Dendritic cell treated with granulocyte-macrophage colony-stimulating factor and Interleukin-4, amounts not matched to agents 40 ng/mL and 50 ng/mL, for 4 days (primary cell): ENCODE data around the gene CATSPERB.
"Not testable (repeated sequence)": the region's sequence is repeated elsewhere in the genome, so short reads cannot be mapped to it uniquely, and the experiment has no call there.

Source experiments
- H3K27ac Mint-ChIP-seq: one replicate; pipeline ENCODE4 v1.8.0; 2022; ENCODE audit warnings: mild to moderate bottlenecking, mixed read lengths
- H3K27me3 Mint-ChIP-seq: one replicate; pipeline ENCODE4 v1.8.0; 2022; ENCODE audit warnings: mild to moderate bottlenecking, mixed read lengths
- H3K36me3 Mint-ChIP-seq: one replicate; pipeline ENCODE4 v1.8.0; 2022; ENCODE audit warnings: low read depth, mixed read lengths
- H3K4me1 Mint-ChIP-seq: one replicate; pipeline ENCODE4 v1.8.0; 2022; ENCODE audit warnings: low read depth, mixed read lengths
- H3K4me3 Mint-ChIP-seq: one replicate; pipeline ENCODE4 v1.8.0; 2022; ENCODE audit warnings: mild to moderate bottlenecking, moderate library complexity, mixed read lengths
- H3K9me3 Mint-ChIP-seq: one replicate; pipeline ENCODE4 v1.8.0; 2022; ENCODE audit warnings: mixed read lengths
- intact Hi-C: fragments of 100-400 bp; cut with micrococcal nuclease; formaldehyde crosslinking; loops from one replicate; pipeline ENCODE4 v1.15.0; 2022

Gene CATSPERB

DNA sequence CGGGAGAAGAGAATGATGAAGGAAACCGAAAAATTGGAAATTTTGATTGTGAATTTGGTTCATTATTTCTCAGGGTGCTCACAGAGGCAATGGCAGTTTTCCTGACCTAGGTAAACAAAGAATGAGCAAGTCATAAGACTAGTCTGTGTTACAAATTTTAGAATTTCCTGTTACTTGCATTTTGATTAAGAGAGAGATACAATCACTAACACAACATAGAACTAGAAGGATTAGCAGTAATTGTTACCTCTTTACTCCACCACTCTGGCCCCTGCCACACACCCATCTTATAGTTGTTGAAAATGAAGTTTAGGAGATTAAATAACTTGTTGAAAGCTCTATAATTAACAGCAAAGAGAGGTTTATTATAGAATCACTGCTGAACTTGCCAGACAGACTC is 62.0 kb downstream of the CATSPERB start:
- Mint-ChIP-seq H3K27me3 (no peaks in the 10 kb centered on the region), H3K36me3 (no peaks in the 10 kb centered on the region), H3K9me3 (no peaks in the 10 kb centered on the region), H3K4me3 (no peak overlapping the region), H3K4me1 (peaks cover 9% of the 10 kb centered on the region), H3K27ac (no peak overlapping the region)
- intact Hi-C loops, result no loop called here

DNA sequence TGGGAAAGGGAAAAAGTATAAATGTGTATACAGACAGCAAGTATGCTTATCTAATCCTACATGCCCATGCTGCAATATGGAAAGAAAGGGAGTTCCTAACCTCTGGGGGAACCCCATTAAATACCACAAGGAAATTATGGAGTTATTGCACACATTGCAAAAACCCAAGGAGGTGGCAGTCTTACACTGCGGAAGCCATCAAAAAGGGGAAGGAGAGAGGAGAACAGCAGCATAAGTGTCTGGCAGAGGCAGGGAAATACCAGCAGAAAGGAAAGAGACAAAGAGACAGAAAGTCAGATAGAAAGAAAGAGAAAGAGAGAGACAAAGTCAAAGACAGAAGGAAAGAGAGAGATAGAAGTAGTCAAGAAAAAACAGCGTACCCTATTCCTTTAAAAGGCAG is 64.8 kb downstream of the CATSPERB start:
- H3K27me3 Mint-ChIP-seq, H3K36me3 Mint-ChIP-seq, H3K9me3 Mint-ChIP-seq, intact Hi-C loops, H3K4me3 Mint-ChIP-seq: not testable (repeated sequence)
- Mint-ChIP-seq H3K27ac (peak overlapping the region; percentile 5), H3K4me1 (peaks cover 16% of the 10 kb centered on the region)

DNA sequence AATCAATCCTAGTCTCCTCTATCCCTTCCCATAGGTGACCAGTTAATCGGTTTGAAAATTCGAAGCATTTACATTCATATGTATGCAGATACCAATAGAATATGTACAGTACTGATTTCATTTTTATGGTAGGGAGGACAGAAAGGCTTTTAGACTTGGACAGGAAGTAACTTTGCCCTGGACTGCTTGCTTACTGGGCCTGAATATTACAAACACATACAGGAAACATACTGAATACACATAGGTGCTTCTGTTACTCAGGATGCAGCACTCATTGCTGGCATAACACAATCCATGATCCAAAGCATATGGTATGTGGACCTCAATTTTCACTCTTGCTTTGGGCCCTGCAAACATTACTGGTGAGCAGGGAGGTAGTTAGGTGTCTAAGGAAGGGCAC is 71.1 kb downstream of the CATSPERB start:
- no peaks in the 10 kb centered on the region for H3K36me3 Mint-ChIP-seq
- intact Hi-C loops, result no loop called here
- no peak overlapping the region for H3K4me3 Mint-ChIP-seq
- no peaks in the 10 kb centered on the region for H3K27me3 Mint-ChIP-seq
- H3K9me3 Mint-ChIP-seq, result no peaks in the 10 kb centered on the region
- H3K27ac Mint-ChIP-seq, result no peak overlapping the region
- H3K4me1 Mint-ChIP-seq, result peaks cover 6% of the 10 kb centered on the region

DNA sequence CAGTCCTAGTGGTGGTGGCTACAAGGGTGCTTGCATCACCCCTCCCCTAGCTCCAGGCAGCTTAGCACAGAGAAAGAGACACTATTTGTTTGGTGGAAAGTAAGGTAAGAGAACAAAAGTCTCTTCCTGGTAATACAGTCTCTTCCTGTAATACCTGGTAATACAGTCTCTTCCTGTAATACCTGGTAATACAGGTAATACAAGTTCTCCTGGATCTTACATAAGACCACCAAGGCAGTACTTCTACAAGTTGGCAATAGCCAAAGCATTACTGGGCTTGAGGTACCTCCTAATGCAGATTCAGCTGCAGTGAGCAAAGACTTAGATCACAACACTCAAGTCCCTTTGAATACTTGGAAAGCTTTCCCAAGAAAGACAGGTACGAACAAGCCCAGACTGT is 77.0 kb downstream of the CATSPERB start:
- H3K27ac Mint-ChIP-seq, result no peak overlapping the region
- no peaks in the 10 kb centered on the region for H3K4me1 Mint-ChIP-seq
- no peaks in the 10 kb centered on the region for H3K9me3 Mint-ChIP-seq
- no peaks in the 10 kb centered on the region for H3K36me3 Mint-ChIP-seq
- peaks cover 3% of the 10 kb centered on the region for H3K27me3 Mint-ChIP-seq
- intact Hi-C loops, result loop anchor here (5.0 kb wide), 1 partner anchor 342 kb away; no protein-coding TSS in a partner anchor
- no peak overlapping the region for H3K4me3 Mint-ChIP-seq

DNA sequence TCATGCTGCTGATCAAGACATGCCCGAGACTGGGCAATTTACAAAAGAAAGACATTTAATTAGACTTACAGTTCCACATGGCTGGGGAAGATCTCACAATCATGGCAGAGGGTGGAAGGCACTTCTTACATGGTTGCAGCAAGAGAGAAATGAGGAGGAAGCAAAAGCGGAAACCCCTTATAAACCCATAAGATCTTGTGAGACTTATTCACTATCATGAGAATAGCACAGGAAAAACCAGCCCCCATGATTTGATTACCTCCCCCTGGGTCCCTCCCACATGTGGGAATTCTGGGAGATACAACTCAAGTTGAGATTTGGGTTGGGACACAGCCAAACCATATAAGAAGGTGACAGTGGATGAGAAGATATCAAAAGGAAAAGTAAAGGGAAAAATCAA is 78.4 kb downstream of the CATSPERB start:
- Mint-ChIP-seq H3K4me3 (no peak overlapping the region), H3K9me3 (no peaks in the 10 kb centered on the region), H3K27ac (no peak overlapping the region), H3K27me3 (peaks cover 3% of the 10 kb centered on the region), H3K36me3 (no peaks in the 10 kb centered on the region), H3K4me1 (no peaks in the 10 kb centered on the region)
- intact Hi-C loops, result loop anchor here (5.0 kb wide), 1 partner anchor 344 kb away; no protein-coding TSS in a partner anchor

DNA sequence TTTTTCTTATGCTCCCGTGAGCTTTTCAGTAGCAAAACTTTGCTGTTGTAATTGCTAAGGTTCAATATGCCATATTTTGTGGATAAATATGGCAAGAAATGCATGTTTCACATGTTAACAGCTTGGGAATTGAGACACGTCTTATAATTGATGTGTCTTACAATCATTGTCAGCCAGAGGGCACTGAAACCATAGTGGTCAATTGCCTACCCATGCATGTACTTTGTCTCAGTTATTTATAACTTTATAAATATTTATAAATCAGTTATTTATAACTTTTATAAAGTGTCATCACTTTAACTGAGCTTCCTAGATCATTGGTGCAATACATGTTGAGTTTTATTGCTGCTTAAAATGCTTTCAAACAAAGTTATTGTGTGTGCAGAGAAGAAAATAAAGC is 82.0 kb downstream of the CATSPERB start:
- H3K4me3 Mint-ChIP-seq, result no peak overlapping the region
- no peaks in the 10 kb centered on the region for H3K36me3 Mint-ChIP-seq
- peaks cover 5% of the 10 kb centered on the region for H3K4me1 Mint-ChIP-seq
- no peaks in the 10 kb centered on the region for H3K9me3 Mint-ChIP-seq
- H3K27ac Mint-ChIP-seq, result no peak overlapping the region
- intact Hi-C loops, result loop anchor here (5.0 kb wide), 1 partner anchor 347 kb away; no protein-coding TSS in a partner anchor
- peaks cover 4% of the 10 kb centered on the region for H3K27me3 Mint-ChIP-seq

DNA sequence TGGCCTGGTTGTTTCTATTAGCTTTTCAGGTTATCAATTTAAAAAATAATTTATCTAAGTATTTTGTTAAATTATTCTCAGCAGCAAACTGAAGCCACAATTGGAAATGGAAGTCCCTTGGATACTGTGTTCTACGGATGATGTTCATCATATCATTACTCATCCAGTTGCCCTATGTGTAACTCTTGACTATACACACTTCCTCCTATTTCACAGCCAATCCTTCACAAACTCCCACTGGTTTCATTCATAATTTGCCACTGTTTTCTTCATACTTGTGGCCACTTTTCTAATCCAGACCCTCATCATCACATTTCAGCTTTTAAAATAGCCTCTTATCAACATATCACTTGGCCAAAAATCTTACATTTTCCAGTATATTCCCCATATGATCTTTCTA is 84.0 kb downstream of the CATSPERB start:
- no peaks in the 10 kb centered on the region for H3K36me3 Mint-ChIP-seq
- H3K4me1 Mint-ChIP-seq, result peaks cover 5% of the 10 kb centered on the region
- H3K9me3 Mint-ChIP-seq, result no peaks in the 10 kb centered on the region
- peaks cover 2% of the 10 kb centered on the region for H3K27me3 Mint-ChIP-seq
- intact Hi-C loops, result no loop called here
- H3K4me3 Mint-ChIP-seq, result no peak overlapping the region
- no peak overlapping the region for H3K27ac Mint-ChIP-seq

DNA sequence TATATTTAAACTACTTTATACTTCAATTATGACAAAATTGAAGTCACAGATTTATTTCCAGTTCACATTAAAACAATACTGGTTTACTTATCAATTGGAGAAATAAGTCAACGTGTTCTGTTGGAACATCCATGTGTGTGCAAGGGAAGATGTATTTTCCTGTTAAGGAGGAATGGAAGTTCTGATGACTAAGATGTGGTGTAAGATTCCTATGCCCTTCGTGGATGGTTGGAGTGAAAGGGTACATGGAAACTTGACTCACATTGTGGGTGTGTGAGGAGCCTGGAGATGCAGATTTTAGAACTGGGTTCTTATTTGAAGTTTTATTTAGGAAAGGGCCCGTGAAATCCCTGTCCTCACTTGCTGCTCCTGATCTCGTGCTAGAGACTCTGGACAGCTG is 95.3 kb downstream of the CATSPERB start:
- H3K27ac Mint-ChIP-seq, result no peak overlapping the region
- H3K4me3 Mint-ChIP-seq, result no peak overlapping the region
- intact Hi-C loops, result no loop called here
- no peaks in the 10 kb centered on the region for H3K36me3 Mint-ChIP-seq
- peaks cover 5% of the 10 kb centered on the region for H3K9me3 Mint-ChIP-seq
- H3K4me1 Mint-ChIP-seq, result no peaks in the 10 kb centered on the region
- peaks cover 1% of the 10 kb centered on the region for H3K27me3 Mint-ChIP-seq

DNA sequence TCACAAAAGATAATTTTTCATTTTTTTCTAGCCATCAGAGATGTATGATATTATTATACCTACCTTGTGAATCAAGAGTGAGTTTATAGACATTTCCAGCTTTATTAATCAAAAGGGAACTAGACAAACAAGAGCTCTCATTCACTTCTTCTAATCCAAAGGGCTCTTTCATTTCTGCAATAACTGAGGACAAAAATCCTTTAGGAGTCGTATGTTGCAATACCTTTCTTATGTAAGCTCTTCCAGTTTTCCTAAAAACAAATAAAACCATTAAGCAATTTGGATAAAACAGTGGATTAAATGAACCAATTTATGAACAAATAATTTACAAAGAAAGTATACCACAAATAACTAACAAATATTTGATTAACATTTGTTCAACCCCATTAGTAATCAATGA is 107.1 kb downstream of the CATSPERB start:
- Mint-ChIP-seq H3K4me1 (no peaks in the 10 kb centered on the region), H3K27ac (no peak overlapping the region), H3K27me3 (peaks cover 3% of the 10 kb centered on the region), H3K36me3 (no peaks in the 10 kb centered on the region), H3K9me3 (no peaks in the 10 kb centered on the region), H3K4me3 (no peak overlapping the region)
- intact Hi-C loops, result no loop called here

DNA sequence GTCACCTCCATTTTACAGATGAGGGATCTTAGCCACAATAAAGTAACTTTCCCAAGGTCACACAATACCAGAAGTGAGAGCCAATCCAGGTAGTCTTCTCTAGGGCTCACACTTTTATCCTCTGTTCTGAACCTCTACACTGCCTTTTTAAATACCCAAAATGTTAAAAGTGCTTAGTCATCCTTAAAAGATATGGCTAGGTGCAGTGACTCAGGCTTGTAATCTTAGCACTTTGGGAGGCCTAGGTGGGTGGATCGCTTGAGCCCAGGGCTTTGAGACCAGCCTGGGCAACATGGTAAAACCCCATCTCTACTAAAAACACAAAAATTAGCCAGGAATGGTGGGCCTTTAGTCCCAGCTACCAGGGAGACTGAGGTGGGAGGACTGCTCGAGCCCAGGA is 117.7 kb downstream of the CATSPERB start:
- Mint-ChIP-seq H3K27me3 (peaks cover 4% of the 10 kb centered on the region), H3K27ac (no peak overlapping the region), H3K9me3 (no peaks in the 10 kb centered on the region), H3K4me1 (no peaks in the 10 kb centered on the region), H3K4me3 (no peak overlapping the region), H3K36me3 (no peaks in the 10 kb centered on the region)
- intact Hi-C loops, result no loop called here

DNA sequence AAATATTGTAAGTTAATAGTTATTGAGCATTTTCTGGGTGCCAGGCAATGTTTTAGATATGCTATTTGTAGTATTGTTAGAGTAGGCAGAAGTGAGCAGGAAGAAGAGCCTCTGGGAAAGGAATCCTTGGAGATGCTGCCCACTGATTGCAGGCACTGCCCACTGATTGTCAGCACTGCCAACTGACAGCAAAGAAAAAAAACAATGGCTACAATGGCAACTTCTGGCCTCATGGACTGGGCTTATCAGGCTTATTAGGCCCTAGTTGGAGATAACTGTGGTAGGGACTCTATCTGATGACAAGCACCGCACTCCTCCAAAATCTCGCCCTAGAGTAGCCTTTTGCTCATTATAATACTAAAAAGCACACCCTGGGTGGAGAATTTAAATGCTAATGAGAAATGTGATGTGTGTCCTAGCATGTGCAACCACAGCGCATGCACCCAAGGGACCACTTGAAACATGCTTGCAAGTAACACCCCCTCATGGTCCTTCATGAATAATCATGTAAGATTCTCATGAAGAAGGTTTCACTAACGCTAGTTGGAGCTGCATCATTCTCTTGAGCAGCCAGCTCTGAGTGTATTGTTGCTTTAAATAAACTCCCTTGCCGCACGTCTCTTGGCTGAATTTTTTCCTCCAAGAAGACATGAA is 118.3 kb downstream of the CATSPERB start:
- Mint-ChIP-seq H3K4me3 (no peak overlapping the region), H3K27me3 (peaks cover 4% of the 10 kb centered on the region), H3K4me1 (no peaks in the 10 kb centered on the region), H3K9me3 (no peaks in the 10 kb centered on the region), H3K36me3 (no peaks in the 10 kb centered on the region), H3K27ac (no peak overlapping the region)
- intact Hi-C loops, result no loop called here

DNA sequence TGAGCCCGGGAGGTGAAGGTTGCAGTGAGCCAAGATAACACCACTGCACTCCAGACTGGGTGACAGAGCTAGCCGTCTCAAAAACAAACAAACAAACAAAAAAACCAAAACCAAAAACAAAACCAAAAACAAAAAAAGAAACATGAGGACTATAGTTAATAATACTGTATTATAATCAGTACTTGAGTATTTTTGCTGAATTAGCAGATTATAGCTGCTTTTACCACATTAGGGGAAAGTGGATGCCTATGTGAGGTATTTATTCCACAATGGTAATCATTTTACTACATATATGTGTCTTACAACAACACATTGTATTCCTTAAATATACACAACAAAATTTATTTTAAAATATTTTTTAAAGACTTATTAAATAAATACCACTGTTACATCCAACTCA is 120.4 kb downstream of the CATSPERB start:
- Mint-ChIP-seq H3K36me3 (no peaks in the 10 kb centered on the region), H3K9me3 (no peaks in the 10 kb centered on the region), H3K4me1 (peaks cover 14% of the 10 kb centered on the region), H3K4me3 (no peak overlapping the region), H3K27me3 (peaks cover 4% of the 10 kb centered on the region), H3K27ac (no peak overlapping the region)
- intact Hi-C loops, result no loop called here

DNA sequence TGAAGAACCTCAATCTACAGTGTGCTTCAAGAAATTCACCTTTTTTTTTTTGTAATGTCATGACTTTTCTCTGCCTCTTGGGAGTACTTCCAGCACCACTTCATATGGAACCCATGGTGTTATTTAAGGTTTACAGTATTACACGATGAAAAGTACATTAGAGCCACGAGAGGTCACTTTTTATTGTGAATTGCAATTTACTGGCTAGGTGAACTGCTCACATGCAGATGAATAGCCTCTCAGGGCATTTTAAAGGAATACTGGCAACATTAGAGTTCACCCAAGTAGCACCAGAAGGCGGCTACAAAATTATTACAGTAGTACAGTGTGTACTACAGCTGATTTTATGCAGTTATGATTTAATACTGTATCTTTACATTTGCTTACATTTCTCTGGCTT is 122.7 kb downstream of the CATSPERB start:
- no peaks in the 10 kb centered on the region for H3K9me3 Mint-ChIP-seq
- peaks cover 32% of the 10 kb centered on the region for H3K4me1 Mint-ChIP-seq
- H3K27ac Mint-ChIP-seq, result no peak overlapping the region
- intact Hi-C loops, result no loop called here
- no peak overlapping the region for H3K4me3 Mint-ChIP-seq
- H3K36me3 Mint-ChIP-seq, result no peaks in the 10 kb centered on the region
- peaks cover 13% of the 10 kb centered on the region for H3K27me3 Mint-ChIP-seq

DNA sequence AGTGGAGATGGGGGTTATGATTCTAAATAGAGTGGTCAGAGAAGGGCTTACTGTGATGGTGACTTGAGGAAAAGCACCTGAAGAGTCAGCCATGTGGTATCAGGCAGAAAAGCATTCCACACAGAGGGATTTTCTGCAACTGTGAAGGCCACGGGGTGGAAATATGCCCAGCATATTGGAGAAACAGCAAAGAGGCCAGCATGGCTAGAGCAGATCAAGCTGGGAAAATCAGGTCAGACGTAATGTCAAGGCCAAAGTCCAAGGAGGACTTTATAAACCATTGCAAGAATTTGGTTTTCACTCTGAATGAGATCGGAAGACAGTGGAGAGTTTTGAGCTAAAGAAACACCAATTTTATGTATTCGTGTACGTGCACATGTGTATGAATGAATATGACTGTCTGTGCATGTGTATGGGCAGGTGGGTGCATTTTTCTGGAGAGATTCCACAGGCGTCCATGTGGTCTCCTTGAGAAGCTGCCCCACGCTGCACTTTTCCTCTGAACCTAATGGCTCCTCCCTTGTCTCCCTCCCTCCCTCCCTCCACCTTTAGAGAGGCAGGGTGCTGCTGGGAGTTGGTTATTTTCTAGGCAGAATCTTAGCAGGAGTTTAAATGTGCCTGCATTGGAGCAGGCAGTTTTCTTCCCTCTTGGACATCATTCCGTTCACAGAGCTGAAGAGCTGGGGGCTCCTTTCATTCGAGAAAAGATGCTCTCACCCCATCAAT is 124.4 kb downstream of the CATSPERB start:
- H3K4me1 Mint-ChIP-seq, result peaks cover 33% of the 10 kb centered on the region
- no peaks in the 10 kb centered on the region for H3K36me3 Mint-ChIP-seq
- intact Hi-C loops, result no loop called here
- H3K9me3 Mint-ChIP-seq, result no peaks in the 10 kb centered on the region
- H3K4me3 Mint-ChIP-seq, result no peak overlapping the region
- H3K27me3 Mint-ChIP-seq, result peaks cover 14% of the 10 kb centered on the region
- no peak overlapping the region for H3K27ac Mint-ChIP-seq

DNA sequence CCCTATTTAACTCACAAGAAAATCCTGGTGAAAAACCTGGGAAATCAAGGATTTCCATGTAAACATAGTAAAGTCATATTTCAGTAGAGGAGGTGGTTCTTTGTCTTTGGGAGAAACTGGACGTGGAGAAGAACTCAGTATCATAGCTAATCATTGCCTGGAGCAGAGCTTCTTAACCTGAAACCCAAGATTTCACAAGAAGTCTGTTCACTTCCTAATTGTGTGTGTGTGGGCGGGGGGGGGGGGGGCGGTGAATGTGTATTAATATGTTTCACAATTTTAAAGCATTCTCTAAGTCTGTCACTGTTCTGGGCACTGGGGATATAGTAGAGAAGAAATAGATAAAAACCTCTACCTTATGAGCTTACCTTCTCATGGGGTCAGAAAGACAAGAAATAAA is 125.0 kb downstream of the CATSPERB start:
- Mint-ChIP-seq H3K27me3 (peaks cover 14% of the 10 kb centered on the region), H3K9me3 (no peaks in the 10 kb centered on the region), H3K4me1 (peaks cover 33% of the 10 kb centered on the region), H3K36me3 (no peaks in the 10 kb centered on the region), H3K4me3 (no peak overlapping the region), H3K27ac (no peak overlapping the region)
- intact Hi-C loops, result no loop called here
